ENCODE measurements around the gene MRPL57.
"Not testable (repeated sequence)": the region's sequence is repeated elsewhere in the genome, so short reads cannot be mapped to it uniquely, and the experiment has no call there.

Gene MRPL57

DNA sequence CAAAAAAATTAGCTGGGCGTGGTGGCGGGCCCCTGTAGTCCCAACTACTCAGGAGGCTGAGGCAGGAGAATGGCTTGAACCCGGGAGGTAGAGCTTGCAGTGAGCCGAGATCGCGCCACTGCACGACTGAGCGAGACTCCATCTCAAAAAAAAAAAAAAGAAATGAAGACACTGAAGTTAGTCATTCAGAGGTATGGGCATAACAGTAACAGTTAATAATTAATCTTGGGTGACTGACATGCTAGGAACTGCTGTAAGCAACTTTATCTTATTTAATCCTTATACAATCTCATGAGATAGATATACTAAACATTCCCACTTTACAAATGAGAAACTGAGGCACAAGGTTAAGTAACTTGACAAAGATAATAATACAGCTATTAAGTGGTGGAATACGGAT, 5.0 kb upstream of the MRPL57 start:
- TF ChIP-seq, protein P1, sequence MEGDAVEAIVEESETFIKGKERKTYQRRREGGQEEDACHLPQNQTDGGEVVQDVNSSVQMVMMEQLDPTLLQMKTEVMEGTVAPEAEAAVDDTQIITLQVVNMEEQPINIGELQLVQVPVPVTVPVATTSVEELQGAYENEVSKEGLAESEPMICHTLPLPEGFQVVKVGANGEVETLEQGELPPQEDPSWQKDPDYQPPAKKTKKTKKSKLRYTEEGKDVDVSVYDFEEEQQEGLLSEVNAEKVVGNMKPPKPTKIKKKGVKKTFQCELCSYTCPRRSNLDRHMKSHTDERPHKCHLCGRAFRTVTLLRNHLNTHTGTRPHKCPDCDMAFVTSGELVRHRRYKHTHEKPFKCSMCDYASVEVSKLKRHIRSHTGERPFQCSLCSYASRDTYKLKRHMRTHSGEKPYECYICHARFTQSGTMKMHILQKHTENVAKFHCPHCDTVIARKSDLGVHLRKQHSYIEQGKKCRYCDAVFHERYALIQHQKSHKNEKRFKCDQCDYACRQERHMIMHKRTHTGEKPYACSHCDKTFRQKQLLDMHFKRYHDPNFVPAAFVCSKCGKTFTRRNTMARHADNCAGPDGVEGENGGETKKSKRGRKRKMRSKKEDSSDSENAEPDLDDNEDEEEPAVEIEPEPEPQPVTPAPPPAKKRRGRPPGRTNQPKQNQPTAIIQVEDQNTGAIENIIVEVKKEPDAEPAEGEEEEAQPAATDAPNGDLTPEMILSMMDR (IDR thresholded peaks at IDR 0.05; ENCODE audit: extremely low read depth, missing control alignments): no peak

DNA sequence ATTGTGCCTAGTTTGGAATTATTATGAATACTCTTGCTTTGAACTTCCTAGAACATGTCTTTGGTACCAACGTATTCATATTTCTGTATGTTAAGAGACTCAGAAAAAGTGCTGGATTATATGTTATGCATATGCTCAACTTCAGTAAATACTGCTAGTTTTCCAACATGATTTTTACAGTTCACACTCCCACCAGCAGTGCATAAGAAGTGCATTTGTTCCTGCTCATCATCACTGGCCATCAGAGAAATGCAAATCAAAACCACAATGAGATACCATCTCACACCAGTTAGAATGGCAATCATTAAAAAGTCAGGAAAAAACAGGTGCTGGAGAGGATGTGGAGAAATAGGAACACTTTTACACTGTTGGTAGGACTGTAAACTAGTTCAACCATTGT, 2.7 kb upstream of the MRPL57 start:
- not testable (repeated sequence) for DNase-seq (ENCODE audit: low spot score)

More for the DNA sequence above, 5.0 kb upstream of the MRPL57 start:
- DNase-seq (ENCODE audit: low spot score): no peak

- DNase-seq (ENCODE audit: low spot score): no peak
- TF ChIP-seq, protein P1 (IDR thresholded peaks at IDR 0.05; ENCODE audit: extremely low read depth, missing control alignments): no peak
Measured at GRCh38 chr13:21175656-21176214, 723 bp upstream of the MRPL57 start.

GRCh38 chr13:21176982-21177284, 475 bp downstream of the MRPL57 start:
- DNase-seq (ENCODE audit: low spot score): no peak
- TF ChIP-seq, protein P1 (IDR thresholded peaks at IDR 0.05; ENCODE audit: extremely low read depth, missing control alignments): no peak

- no peak for DNase-seq (ENCODE audit: low spot score)
- TF ChIP-seq, protein P1 (IDR thresholded peaks at IDR 0.05; ENCODE audit: extremely low read depth, missing control alignments): no peak
Measured at GRCh38 chr13:21181671-21182070, 5.2 kb downstream of the MRPL57 start.

GRCh38 chr13:21186410-21186809, 10.0 kb downstream of the MRPL57 start:
- DNase-seq (ENCODE audit: low spot score): not testable (repeated sequence)

- not testable (repeated sequence) for DNase-seq (ENCODE audit: low spot score)
Measured at GRCh38 chr13:21194756-21195155, 18.3 kb downstream of the MRPL57 start.

GRCh38 chr13:21197606-21198225, 21.3 kb downstream of the MRPL57 start:
- DNase-seq (ENCODE audit: low spot score): not testable (repeated sequence)

DNA sequence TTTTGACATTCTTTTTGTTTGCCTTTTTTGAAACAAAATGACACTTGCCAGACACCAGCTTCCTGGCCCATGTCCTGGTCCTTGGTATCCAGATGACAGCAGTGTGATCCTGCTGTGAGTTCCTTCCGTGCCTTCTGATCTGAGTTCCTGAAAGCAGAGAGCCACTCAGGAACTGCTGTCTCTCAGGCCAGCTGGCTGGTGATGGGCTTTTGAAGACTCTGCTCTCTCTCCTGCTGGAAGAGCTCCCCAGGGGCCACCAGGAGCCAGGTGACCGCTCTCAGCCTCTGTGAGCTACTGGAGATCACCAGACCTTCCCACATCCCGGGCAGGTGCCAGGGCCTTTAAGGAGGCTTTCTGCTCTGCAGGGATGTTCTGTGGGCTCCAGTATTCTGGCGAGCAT, 21.9 kb downstream of the MRPL57 start:
- not testable (repeated sequence) for DNase-seq (ENCODE audit: low spot score)

GRCh38 chr13:21201456-21202190, 25.2 kb downstream of the MRPL57 start:
- not testable (repeated sequence) for DNase-seq (ENCODE audit: low spot score)
